Subcutaneous adipose tissue (tissue), 4 donors: Measurements from ENCODE around the gene HRCT1. TPM values are rescaled to one million over a fixed set of nuclear protein-coding genes. Genes with fewer than 3 reads are reported as not detected.

Source experiments
- total RNA-seq, 4 donors: library from RNA; depleted of rRNA; stranded (reverse); fragments of >200 nt; gene quantifications; one replicate each; pipeline ENCODE4 v1.1.0, GENCODE V29; 2016
- TF ChIP-seq, protein P1 (sequence below): fragments of 450-650 bp; IDR thresholded peaks from one replicate; pipeline ENCODE4 v1.5.1; 2016; ENCODE audit warnings: low read depth, mild to moderate bottlenecking, control low read depth, antibody characterized with exemption, moderate library complexity

The HRCT1 gene
- total RNA-seq, 4 donors from 2014 or later: 9.5 to 24.4 (median 16.6) TPM

DNA sequence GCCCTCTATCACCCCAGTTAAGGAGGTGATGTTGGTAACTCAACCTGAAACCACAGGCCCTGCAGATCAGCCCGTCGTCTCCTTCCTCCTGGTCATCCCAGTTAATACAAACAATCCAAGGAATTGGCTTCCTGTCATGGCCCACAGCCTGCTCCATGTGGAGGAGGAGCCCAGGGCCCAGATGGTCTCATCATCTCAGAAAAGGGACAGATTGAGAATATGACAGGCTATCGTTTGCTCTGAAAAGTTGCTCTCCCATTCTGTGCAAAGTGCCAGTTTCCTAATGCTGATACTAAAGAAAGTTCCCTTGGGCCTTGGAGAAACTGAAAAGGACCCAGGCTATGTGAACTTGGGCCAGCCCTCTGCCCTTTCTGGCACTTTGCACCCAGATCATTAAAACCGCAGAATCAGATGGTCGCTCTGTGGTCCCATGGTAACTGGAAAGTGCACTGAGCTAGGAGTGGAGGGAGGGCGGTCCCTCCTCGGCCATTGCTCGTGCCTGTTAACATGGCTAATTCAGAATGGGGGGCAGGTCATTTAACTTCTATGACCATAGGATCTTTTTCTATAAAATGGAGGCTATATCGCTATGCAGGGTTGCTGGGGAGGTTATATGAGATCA, 2.6 kb downstream of the HRCT1 start:
- TF ChIP-seq, protein P1, sequence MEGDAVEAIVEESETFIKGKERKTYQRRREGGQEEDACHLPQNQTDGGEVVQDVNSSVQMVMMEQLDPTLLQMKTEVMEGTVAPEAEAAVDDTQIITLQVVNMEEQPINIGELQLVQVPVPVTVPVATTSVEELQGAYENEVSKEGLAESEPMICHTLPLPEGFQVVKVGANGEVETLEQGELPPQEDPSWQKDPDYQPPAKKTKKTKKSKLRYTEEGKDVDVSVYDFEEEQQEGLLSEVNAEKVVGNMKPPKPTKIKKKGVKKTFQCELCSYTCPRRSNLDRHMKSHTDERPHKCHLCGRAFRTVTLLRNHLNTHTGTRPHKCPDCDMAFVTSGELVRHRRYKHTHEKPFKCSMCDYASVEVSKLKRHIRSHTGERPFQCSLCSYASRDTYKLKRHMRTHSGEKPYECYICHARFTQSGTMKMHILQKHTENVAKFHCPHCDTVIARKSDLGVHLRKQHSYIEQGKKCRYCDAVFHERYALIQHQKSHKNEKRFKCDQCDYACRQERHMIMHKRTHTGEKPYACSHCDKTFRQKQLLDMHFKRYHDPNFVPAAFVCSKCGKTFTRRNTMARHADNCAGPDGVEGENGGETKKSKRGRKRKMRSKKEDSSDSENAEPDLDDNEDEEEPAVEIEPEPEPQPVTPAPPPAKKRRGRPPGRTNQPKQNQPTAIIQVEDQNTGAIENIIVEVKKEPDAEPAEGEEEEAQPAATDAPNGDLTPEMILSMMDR: no peak

DNA sequence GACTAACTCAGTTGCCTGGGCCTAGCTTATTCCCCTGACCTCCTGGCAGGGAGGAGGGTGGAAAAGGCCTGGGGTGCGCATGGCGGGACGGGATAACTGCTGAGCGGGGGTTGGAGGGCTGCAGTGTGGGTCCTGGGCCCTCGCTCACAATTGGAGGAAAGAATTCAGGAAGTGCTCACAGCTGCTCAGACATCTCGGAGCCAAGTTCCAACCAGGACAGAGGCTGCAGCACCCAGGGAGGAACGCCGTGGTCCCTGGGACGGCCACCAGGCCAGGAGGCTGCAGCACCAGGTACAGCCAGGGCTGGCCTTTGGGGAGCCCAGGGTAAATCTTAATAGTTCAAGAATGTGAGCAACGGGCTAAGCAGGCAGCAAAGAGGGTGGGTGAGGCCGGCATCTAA, 3.3 kb downstream of the HRCT1 start, which contains the start of gene SPAAR:
Gene SPAAR (plus strand): TSS at position 217 of the 400 bp plus-strand sequence. CDS start 974 bp downstream, outside the sequence.
- TF ChIP-seq, protein P1: no peak

DNA sequence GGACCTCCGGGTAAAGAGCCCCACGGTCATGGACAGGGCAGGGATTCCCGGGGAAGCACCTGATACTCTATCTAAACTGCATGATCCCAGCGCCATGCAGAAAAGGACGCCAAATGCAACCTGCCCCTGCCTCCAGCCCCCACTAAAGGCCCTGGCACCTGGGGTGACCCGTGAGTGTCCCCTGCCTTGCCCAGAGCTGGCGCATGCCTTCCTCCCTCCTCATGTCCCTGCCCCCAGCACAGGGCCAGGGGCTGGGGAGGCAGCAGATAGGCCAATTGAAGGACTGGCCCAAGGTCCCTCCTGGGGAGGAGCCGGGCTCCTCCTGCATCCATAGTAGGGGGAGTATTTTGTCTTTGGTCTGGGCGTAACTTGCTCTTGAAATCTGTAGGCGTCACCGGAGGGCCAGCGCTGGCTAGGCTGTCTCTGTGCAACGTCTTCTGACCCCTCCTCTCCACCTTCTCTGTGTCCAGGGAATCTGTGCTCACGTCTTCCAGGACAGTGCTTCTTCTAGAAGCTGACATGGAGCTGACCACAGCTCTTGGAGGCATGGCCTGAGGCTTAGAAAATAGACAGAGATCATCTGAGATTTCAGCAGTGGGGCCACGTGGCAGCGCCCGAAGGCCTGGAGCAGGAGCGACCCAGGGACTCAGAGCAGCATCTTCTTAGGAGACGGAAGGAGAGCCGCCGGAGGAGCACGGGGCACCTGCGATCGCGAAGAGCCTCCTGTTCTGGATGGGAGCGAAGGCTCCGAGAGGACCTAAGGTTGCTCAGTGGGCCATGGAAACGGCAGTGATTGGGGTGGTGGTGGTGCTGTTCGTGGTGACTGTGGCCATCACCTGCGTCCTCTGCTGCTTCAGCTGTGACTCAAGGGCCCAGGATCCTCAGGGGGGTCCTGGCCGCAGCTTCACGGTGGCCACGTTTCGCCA, 3.9 kb downstream of the HRCT1 start:
- TF ChIP-seq, protein P1: no peak

DNA sequence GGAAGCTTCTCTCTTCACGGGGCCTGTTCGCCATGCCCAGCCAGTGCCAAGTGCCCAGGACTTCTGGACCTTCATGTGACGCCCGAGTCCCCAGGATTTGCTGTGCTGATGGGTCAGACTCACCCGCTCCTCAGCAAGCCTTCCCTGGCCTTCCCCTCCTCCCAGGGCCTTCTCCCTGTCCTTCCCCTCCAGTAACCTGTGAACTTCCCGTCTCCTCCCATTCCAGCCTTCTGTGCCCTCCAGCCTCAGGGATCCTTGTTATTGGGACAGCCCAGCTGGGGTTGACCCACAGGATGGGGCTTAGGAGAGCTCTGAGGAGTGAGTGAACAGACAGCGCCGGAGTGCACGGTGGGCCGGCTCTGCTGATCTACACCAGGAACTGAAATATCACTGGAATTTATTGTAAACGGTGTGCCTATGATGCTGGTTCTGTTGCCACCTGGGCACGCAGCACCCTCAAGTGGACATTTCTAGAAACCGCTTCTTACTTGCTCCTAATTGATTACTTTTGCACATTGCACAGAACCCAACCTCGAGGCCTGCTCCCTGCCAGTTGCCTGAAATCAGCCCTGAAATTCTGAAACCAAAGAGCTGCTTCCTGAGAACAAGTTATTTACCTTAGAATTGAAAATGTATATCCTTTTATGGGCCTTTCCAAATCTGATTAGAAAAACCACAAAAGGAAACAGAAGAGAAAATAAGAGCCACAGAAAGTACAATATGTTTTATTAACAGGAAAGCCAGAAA, 4.8 kb downstream of the HRCT1 start:
- TF ChIP-seq, protein P1: no peak

DNA sequence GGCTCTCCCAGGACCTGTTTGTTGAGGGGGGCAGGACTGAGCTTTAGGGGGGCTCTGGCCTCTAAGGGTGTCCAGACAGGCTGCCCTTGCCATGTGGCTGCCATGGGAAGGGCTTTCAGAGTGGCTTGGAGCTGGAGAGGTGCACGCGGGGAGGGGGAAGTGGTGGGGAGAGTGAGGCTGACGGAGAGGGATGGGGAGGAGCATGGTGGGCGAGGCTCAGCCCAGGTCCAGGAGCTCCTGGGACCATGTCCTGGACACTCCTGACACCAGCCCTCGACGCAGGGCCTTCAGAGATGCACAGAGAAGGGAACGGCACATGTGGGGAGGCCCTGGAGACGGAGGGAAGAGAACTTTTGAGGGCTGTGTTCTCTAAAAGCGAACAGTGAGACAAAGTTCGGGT, 5.7 kb downstream of the HRCT1 start:
- TF ChIP-seq, protein P1: no peak

DNA sequence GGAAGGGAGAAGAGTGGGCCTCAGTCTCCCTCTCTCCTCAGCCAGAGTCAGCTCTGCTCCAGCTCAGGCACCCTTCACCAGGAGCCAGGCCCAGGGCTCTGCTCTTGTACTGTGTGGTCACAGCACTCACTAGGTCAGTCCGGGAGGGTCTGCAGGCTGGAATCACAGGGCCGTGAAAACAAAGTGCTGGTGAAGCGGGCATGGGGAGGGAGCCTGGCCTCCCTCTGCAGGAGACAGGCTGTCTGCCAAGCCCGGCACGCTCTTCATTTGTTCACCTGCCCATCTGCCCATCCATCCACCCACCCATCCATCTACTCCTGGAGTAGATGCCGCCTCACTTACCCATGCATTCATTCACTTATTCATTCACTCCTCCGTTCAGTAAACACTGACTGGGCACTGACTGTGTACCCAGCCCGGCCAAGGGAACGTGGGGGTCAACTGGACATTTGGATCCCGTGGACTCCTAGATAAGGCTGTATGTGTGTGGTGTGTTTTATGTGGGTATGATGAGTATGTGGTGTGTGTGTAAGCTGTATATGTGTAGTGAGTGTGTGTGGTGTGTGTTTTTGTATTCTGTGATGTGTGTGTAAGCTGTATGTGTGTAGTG, 6.9 kb downstream of the HRCT1 start:
- TF ChIP-seq, protein P1: no peak
